ES-I3 (cell line): Measurements from ENCODE around the gene ZNF778.

Source experiments
- H3K36me3 ChIP-seq: 2 replicates; pipeline ENCODE4 v1.6.1; 2013; ENCODE audit warnings: mild to moderate bottlenecking, low read length, control low read depth, moderate library complexity; ENCODE audit not compliant: insufficient read depth
- H3K4me1 ChIP-seq: 2 replicates; pipeline ENCODE4 v1.6.1; 2013; ENCODE audit warnings: mild to moderate bottlenecking, control low read depth, low read length; ENCODE audit not compliant: insufficient read depth
- H3K9ac ChIP-seq: 2 replicates; pipeline ENCODE4 v1.6.1; 2013; ENCODE audit warnings: low read depth, mild to moderate bottlenecking, low read length, moderate library complexity
- H3K9me3 ChIP-seq: 2 replicates; pipeline ENCODE4 v1.6.1; 2013; ENCODE audit warnings: mild to moderate bottlenecking, low read length, moderate library complexity; ENCODE audit not compliant: control insufficient read depth, insufficient read depth

The ZNF778 gene

DNA sequence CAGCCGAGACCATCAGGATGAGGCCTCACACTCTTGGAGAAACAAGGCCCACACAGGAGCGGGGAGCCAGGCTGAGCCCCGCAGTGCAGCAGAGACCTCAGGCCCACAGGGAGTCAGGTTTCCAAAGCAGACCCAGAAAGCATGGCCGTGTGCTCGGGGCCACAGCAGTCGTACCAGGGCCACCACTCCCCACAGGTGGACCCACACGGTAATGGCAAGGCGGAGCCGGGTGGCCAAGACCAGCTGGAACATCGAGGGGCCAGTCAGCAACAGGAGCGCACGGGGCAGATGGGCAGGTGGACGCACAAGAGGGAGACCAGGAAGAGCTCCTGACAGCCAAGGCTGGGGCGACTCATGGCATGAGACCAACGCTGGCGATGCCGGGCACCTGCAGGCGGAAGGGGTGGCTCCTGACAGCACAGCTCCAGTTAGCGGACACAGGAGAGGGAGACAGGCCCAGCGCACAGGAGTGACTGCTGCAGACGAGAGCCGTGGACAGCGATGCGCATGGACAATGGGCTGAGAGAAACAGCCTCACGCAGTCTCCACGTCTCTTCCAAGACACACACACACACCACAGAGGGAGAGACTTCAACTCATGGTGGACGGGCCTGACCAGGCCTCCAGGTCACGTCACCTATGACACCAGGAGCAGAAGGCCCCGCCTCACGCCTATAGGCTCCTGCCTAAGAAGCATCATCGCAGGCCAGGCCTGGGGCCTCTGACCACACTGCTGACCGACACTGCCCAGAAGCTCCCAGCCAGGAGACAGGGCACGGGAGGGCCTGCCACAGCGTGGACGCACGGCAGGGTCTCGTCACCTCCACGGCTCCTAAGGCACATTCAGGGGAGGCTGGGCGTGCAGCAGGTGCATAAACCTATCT is 58.6 kb downstream of the ZNF778 start:
- Histone ChIP-seq H3K36me3 (peaks cover 15% of the 10 kb centered on the region), H3K9me3 (no peaks in the 10 kb centered on the region), H3K4me1 (no peaks in the 10 kb centered on the region), H3K9ac (no peak overlapping the region)

DNA sequence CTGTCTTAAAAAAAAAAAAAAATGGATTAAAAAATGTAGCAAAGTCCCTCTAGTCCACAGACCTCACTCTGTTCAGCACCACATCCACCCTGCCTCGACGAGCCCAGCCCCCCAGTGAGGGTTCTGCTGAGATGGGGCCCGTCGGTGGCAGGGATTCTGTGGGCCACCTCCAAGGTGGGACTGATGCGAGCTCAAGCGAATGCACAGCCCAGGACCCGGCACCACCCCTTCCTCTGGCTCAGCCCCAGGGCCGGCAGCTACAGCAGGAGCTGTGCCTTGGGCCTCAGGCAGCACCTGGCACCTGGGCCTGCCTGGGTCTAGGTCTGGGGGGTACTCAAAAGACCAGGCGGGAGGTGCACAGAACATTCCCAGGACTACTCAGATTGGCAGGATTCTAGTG is 59.5 kb downstream of the ZNF778 start:
- Histone ChIP-seq H3K9ac (no peak overlapping the region), H3K36me3 (peaks cover 18% of the 10 kb centered on the region), H3K9me3 (no peaks in the 10 kb centered on the region), H3K4me1 (no peaks in the 10 kb centered on the region)

DNA sequence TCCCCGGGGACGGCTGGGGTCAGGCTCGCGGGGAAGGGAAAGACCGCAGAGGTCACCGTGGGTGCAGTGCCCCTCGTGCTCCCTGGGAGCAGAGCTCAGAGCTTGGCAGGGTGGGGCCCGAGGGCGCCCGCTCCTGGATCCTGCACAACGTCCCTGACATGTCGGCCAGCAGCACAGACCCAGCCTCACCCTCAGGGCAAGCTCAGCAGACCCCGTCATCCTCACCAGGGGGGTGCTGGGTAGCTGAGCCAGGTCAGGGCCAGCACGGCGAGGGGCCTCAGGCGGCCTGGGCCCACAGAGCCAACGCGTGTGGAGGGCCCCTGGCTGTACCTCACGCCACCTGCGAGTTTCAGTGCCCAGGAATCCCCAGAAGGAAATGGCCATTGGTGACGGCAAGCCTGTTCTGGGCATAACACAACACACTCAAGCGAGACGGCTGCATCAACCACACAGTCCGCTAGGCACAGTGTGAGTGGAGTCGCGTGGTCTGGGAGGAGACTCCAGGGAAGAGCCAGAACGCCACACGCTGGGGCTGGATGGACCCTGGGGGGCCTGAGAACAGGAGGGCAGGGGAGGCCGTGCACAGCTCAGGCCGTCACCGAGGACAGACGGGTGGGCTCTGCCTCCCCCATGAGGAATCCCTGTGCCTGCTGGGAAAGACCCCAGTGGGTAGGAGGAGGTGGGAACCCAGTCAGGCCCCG is 60.3 kb downstream of the ZNF778 start:
- H3K4me1 ChIP-seq, result no peaks in the 10 kb centered on the region
- H3K36me3 ChIP-seq, result peaks cover 16% of the 10 kb centered on the region
- no peak overlapping the region for H3K9ac ChIP-seq
- H3K9me3 ChIP-seq, result no peaks in the 10 kb centered on the region

DNA sequence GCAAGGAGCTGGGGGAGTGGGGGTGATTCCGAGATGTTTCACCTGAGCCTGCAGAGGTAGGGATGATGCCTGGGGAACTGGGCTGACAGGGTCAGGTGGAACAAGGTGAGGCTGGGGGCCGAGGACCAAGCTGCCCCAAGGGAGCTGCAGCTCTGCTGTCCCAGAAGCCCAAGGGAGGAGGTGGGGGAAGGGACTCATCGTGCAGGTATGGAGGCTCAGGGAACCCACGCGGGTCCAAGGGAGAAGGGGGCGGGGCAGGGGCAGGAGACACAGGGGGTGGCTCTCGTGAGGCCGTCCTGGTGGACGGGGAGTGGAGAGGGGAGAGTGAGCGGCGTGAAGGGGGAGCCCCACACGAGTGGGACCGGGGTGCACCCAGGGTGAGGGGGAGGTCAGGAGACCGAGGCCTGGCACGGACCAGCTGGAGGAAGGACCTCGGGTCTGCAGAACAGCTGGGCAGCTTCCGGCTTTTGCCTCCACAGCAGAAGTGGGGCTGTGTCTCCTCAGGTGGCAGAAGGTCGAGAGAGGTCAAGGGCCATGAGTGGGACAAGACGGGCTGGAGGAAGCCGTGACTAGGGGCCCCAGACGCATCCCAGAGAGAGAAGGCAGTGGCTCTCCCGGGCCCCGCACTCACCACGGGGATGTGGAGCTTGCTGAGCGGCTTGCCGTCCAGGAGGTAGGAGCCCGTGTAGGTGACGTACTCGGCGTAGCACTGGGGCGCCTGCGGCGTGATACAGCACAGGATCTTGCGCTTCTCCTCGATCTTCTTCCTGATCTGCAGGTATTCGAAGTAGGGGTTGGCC is 61.1 kb downstream of the ZNF778 start:
- Histone ChIP-seq H3K4me1 (no peaks in the 10 kb centered on the region), H3K36me3 (peaks cover 15% of the 10 kb centered on the region), H3K9ac (no peak overlapping the region)

DNA sequence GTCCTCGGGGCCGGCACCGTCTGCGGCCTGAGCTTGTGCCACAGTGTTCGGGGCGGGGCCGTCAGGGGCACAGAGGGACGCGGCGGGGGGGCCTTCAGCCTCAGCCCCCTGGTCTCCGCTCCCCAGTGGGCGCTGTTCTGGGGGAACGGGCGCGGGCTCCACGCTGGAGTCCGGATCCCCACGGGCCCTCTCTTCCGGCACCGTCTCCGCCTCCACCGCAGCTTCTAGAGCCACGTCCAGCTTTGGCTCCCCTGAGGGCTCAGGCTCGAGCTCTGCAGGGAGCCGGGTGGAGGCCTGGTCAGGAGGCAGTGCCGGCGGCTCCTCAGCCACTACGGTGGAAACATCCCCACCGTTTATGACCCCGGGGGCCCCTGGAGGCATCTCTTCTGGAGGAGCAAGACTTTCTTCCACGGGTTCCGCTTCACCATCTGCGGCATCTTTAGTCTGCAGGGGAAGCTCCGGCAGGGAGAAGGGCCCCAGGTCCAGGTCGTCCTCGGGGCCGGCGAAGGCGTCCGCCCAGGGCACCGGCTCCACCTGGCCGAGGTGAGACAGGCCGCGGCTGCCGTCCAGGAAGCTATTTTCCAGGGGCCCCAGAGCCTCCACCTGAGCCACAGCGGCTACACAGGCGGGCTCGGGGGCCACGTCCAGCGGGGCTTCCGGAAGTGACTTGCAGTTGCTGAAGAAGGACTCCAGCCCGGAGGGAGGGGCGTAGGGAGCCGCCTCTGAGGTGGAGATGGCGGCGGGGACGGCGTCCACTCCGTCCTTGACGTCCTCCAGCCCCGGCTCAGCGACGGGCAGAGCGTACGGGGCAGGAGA is 62.4 kb downstream of the ZNF778 start:
- Histone ChIP-seq H3K36me3 (peaks cover 22% of the 10 kb centered on the region; the same call in 1 of the 2 replicates), H3K4me1 (no peaks in the 10 kb centered on the region), H3K9me3 (no peaks in the 10 kb centered on the region), H3K9ac (no peak overlapping the region)

More for the DNA sequence above, 61.1 kb downstream of the ZNF778 start:
- H3K9me3 ChIP-seq, result no peaks in the 10 kb centered on the region

DNA sequence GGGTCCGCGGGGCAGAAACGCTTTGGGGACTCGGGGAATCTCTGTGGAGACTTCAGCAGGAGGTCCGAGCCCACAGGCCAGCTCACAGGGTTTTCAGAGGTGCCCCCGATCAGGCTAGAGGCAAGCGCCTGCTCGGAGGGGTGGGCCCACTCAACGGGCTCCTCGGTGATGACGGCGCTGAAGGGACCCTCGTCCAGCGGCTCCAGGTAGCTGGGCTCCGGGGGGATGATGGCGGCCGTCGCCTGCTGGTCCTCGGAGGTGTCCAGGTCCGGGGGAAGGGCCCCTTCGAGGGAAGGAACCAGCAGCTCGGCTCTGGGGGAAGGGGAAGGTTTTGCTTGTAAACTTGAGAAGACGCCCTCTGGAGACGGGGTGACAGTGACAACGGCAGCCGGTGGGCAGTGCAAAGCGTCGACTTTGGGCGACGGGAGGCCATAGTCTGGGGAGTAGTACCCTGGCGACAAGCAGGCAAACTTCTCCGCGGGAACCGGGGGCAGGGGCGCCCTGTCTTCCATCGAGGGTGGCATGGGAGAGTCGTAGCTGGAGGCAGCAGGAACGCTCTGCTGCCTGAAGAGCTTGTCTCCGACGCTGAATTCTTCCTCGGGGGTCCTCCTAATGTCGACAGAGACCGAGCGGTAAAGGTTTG is 63.2 kb downstream of the ZNF778 start:
- Histone ChIP-seq H3K36me3 (peaks cover 29% of the 10 kb centered on the region; the same call in 1 of the 2 replicates), H3K9ac (no peak overlapping the region), H3K9me3 (no peaks in the 10 kb centered on the region), H3K4me1 (no peaks in the 10 kb centered on the region)

DNA sequence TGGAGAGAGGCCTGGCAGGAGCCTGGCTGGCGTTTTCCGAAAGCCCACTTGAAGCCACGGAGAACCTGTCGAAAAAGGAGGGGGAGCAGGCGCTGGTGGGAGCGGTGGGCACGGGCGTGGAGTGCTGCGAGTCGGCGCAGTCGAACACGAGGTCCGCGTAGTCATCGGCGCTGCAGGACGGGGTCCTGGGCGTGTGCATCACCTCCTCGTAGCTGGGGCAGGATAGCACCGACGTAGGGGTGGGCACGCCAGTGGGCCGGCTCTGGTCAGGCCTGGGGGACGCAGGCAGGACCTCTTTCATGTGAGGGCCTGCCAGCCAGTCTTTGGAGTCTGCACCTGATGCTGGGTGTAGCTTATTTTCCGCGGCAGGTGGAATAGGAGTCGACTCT is 63.7 kb downstream of the ZNF778 start:
- Histone ChIP-seq H3K36me3 (peaks cover 32% of the 10 kb centered on the region; the same call in 1 of the 2 replicates), H3K9ac (no peak overlapping the region), H3K9me3 (no peaks in the 10 kb centered on the region), H3K4me1 (no peaks in the 10 kb centered on the region)

DNA sequence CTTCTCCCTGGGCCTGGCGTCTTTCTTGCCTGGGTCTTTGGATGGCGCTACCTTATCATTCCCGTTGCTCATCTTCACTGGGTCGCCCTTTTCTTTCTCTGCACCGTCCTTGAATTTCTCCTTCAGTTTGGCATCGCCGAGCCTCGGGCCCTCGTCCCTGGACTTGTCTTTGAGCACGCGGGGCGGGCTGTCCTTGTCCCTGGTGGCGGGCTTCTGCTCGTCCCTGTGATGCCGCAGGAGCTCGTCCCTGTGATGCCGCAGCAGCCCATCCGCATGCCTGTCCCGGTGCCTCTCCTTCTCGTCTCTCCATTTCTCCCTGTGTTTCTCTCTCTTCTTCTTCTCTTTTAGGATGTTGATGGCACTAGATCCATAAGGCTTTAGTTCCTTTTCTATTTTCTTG is 64.3 kb downstream of the ZNF778 start:
- Histone ChIP-seq H3K4me1 (no peaks in the 10 kb centered on the region), H3K36me3 (peaks cover 38% of the 10 kb centered on the region), H3K9me3 (no peaks in the 10 kb centered on the region), H3K9ac (no peak overlapping the region)

DNA sequence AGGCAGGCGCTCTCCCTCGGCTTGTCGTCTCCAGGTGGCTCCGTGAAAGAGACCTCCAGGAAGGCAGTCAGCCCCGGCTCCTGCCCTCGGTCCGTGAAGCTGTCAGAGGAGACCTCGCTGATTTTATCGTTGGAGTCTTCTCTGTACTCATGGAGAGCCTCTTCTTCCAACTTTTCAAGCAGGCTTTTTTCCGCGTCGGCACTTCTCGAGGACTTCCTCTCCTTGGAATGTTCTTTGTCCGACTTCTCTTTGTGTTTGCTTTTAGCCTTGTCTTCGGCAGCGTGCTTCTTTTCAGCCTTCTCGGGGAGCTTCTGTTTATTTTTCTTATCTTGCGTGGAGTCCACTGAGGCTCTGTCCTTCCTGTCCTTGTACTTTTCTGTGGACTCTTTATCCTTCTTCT is 65.0 kb downstream of the ZNF778 start:
- Histone ChIP-seq H3K9ac (no peak overlapping the region), H3K36me3 (peaks cover 36% of the 10 kb centered on the region), H3K4me1 (no peaks in the 10 kb centered on the region), H3K9me3 (no peaks in the 10 kb centered on the region)

DNA sequence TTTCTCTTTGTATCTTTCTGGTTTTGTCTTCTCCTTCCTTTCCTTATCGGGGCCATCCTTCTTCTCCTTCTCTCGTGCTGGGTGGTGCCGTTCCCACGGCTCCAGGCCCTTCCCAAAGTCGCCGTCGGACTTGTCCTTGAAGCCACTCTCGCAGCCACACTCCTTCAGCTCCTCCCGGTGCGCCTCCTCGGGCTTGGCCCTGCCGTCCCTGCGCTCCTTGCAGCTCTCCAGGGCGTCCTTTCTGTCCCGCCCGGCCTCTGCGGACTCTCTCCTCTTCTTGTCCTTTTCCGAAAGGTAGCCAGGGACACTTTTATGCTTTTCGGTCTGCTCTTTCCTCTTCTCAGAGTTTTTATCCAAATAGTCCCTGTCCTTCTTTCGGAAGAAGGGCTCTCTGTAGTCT is 65.9 kb downstream of the ZNF778 start:
- no peaks in the 10 kb centered on the region for H3K9me3 ChIP-seq
- H3K9ac ChIP-seq, result no peak overlapping the region
- H3K4me1 ChIP-seq, result no peaks in the 10 kb centered on the region
- H3K36me3 ChIP-seq, result peaks cover 40% of the 10 kb centered on the region

DNA sequence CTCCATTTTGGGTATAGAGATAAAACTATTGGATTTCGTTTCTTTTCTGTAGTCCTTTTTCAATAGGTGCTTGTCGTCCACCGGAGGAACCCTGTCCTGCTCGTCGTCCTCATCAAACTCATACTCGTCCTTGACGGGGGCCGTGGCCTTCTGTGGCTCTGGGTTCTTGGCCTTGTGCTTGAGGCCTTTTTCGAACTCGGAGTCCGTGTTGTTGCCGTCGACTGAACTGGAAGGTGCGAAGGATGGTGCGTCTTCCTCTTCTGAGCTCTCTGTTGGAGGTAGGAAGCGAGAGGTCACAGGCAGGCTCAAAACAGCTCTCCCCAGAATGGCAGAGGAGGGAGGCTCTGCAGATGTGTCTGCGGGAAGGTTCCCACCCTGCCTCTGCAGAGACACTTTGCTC is 67.9 kb downstream of the ZNF778 start:
- no peaks in the 10 kb centered on the region for H3K9me3 ChIP-seq
- no peaks in the 10 kb centered on the region; the same call in 1 of the 2 replicates for H3K4me1 ChIP-seq
- peaks cover 43% of the 10 kb centered on the region for H3K36me3 ChIP-seq
- no peak overlapping the region for H3K9ac ChIP-seq

DNA sequence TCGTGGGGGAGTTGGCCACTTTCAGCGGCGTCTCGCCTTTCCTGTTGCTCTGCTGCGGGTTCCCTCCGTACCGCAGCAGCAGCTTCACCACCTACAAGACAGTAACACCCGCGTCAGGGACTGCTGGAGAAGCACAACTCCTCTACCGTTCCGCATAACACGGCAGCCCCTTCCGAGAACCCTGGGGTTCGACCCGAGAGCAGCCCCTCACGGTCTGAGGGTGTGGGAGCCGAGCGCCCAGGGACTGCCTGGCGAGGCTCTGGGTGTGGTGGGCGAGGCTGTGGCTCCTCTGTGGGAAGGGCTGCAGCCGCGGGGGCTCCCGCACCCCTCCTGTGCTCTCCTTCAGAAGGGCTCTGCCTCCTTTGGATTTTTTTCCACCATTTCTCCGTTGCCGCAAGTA is 68.6 kb downstream of the ZNF778 start:
- Histone ChIP-seq H3K4me1 (peaks cover 4% of the 10 kb centered on the region), H3K9me3 (no peaks in the 10 kb centered on the region), H3K9ac (no peak overlapping the region), H3K36me3 (peaks cover 38% of the 10 kb centered on the region)
